HFF-Myc (cell line): ENCODE results near the gene LYL1.

Source experiments
- DNase-seq: peaks from one replicate; pipeline ENCODE4 v3.0.0-alpha.2; 2011; ENCODE audit warnings: low read depth; ENCODE audit errors: extremely low read depth
- H3K4me3 ChIP-seq: replicated peaks from 2 replicates; pipeline ENCODE4 v1.5.1; 2011; ENCODE audit warnings: low read depth, mild to moderate bottlenecking, control low read depth, low read length
- CTCF ChIP-seq: IDR thresholded peaks from 2 replicates; pipeline ENCODE4 v1.5.1; 2012; ENCODE audit warnings: mild to moderate bottlenecking, low read depth, low read length, control low read depth; ENCODE audit errors: missing control alignments

The LYL1 gene

DNA sequence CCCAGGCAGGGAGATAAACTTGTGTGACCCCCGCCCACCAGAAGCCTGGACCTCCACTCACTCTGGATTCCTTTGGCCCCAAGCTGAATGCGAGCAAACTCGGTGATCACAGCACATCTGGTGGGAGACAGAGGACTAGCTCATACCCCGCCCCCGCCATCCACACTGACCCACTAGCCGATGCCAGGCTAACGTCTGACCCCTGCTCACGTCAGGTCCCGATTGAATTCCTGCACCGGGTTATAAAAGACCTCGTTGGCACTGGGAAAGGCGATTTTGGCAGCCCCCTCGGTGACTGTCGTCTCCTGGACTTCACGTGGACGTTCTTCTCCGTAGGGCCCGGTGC lies 13.3 kb upstream of the LYL1 start:
- no peak for DNase-seq
- peak overlapping the region; percentile 99 for H3K4me3 ChIP-seq
- no peak for TF ChIP-seq CTCF

DNA sequence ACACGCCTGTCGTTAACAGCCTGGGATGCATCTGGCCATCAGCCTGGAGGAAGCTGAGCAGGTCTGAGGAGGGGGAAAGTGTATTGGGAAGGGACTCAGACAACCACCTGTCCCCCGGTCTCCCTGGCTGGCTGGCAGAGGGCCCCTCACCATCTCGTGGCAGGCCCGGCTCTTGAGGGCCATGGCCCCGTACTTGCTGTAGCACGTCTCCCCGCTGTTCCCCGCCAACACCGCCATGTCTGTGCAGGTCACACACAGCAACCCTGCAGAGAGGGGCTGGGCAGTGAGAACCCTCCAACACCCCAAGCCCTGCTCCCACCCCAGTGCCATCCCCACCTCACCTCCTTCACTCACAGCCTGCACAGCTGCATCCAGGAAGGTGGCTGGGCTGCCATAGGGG lies 9.9 kb upstream of the LYL1 start:
- DNase-seq = no peak
- TF ChIP-seq CTCF = no peak
- H3K4me3 ChIP-seq = no peak overlapping the region

GRCh38 chr19:13110099-13110610 lies 7.5 kb upstream of the LYL1 start:
- no peak overlapping the region for H3K4me3 ChIP-seq
- DNase-seq = no peak
- no peak for TF ChIP-seq CTCF

GRCh38 chr19:13109361-13110098 lies 6.9 kb upstream of the LYL1 start:
- DNase-seq = no peak
- H3K4me3 ChIP-seq = no peak overlapping the region
- TF ChIP-seq CTCF = no peak

DNA sequence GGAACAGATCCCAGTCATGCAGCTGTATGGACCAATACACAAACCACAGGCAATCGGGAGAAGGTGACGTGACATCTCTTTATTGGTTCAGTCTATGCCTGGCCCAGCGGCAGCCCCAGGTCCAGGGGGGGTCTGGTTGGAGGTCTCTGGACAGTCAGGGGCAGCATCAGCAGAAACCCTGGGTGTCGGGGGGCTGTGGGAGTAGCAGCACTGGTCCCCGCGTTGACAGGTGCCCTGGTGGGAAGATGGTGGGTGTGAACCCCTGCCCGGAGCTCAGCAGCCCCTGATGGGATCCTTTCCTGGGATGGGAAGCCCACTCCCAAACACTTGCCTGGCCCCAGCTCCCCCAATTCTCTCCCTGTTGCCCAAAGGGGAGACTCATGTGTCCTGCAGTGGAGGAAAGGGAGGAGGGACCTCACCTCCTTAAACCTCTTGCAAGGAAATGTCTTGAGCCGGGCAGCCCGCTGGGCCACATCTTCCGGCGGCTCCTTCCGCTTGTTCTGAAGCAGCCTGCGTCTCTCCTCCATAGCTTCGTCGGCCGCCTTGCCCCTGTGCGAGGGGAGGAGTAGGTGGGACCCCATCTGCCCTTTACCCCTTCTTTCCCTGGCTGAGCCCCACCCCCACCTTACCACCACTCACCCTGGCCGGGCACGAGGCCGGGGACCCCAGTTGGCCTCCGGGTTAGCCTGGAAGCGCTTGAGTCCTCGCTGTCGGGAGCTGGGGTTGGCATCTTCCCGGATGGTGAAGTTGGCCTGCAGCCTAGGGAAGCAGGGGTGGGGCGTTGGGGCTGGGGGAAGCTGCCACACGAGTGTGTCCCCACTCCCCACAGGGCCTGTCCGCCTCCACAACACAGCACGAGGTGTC lies 2.4 kb upstream of the LYL1 start:
- TF ChIP-seq CTCF = no peak
- no peak for DNase-seq
- H3K4me3 ChIP-seq = no peak overlapping the region

DNA sequence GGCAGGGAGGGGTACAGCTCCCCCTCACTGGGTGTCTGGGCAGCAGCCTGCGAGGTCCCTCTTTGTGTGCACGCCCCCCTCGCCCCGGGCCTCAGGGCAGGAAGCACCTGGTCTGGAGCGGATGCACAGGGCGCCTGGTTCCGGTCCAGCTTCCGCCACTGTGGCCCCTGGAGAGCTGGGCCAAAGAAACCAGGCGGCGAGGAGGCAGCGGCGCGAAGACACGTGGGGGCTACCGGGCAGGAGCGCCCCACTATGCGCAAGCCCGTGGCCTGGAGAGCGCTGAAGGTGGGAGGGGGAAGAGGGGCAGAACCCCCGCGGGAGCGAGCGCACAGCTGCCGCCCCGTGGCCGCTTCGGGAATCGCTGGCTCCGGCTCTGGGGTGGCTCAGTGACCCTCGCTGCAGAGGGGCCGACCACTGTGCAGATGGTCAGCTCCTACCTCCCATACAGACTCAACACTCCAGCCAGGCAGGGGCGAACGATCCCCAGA lies 1.7 kb upstream of the LYL1 start:
- no peak for DNase-seq
- peak; percentile 68 for TF ChIP-seq CTCF
- no peak overlapping the region for H3K4me3 ChIP-seq
